ENCODE measurements around the gene AKT1S1.

The AKT1S1 gene

GRCh38 chr19:49921871-49922795 lies 45.0 kb upstream of the AKT1S1 start:
- H3K27ac ChIP-seq: peak overlapping the region; percentile 28 to 83 (median 60); a peak in 20 of 22 replicates
- H3K9ac ChIP-seq: peak overlapping the region; percentile 49 to 79 (median 62); a peak in 20 of 22 replicates
- peaks cover 83 to 98% (median 94%) of the 10 kb centered on the region in 11 experiments for H3K36me3 ChIP-seq

GRCh38 chr19:49920624-49921363 lies 43.6 kb upstream of the AKT1S1 start:
- peak overlapping the region; percentile 89 to 99 (median 95); a peak in 20 of 22 replicates for H3K4me2 ChIP-seq
- no peak for TF ChIP-seq Cebpa-rat (IDR thresholded peaks at IDR 0.05)
- H3K36me3 ChIP-seq: peaks cover 77 to 98% (median 95%) of the 10 kb centered on the region in 11 experiments
- no peak overlapping the region for H3K4me3 ChIP-seq
- peak overlapping the region in 8 of 11 experiments; percentile 57 to 83 (median 68); a peak in 12 of 22 replicates for H3K27ac ChIP-seq
- peaks cover 66 to 97% (median 78%) of the 10 kb centered on the region in 10 experiments for H3K4me1 ChIP-seq
- no peaks in the 10 kb centered on the region for H3K9me3 ChIP-seq (replicated peaks in 1 of 11)
- H3K27me3 ChIP-seq: no peaks in the 10 kb centered on the region
- H4K20me1 ChIP-seq: peaks cover 87 to 100% (median 98%) of the 10 kb centered on the region in 11 experiments
- H3K9ac ChIP-seq: peak overlapping the region in 5 of 11 experiments; percentile 10 to 79 (median 76); a peak in 5 of 22 replicates

More at GRCh38 chr19:49921871-49922795, 45.0 kb upstream of the AKT1S1 start:
- Histone ChIP-seq H3K4me3 (no peak overlapping the region), H3K4me2 (peak overlapping the region; percentile 89 to 99 (median 95)), H3K4me1 (peaks cover 76 to 97% (median 88%) of the 10 kb centered on the region in 10 experiments), H3K27me3 (no peaks in the 10 kb centered on the region), H4K20me1 (peaks cover 79 to 100% (median 98%) of the 10 kb centered on the region in 11 experiments), H3K9me3 (replicated peaks in 1 of 11) (no peaks in the 10 kb centered on the region)
- no peak for TF ChIP-seq Cebpa-rat (IDR thresholded peaks at IDR 0.05)

- peaks cover 79 to 98% (median 95%) of the 10 kb centered on the region in 11 experiments for H3K36me3 ChIP-seq
- H3K4me3 ChIP-seq: no peak overlapping the region
- no peaks in the 10 kb centered on the region for H3K9me3 ChIP-seq (replicated peaks in 1 of 11)
- H3K27me3 ChIP-seq: no peaks in the 10 kb centered on the region
- H4K20me1 ChIP-seq: peaks cover 72 to 100% (median 98%) of the 10 kb centered on the region in 11 experiments
- peak overlapping the region in 3 of 11 experiments; percentile 38 to 75 (median 63); a peak in 7 of 22 replicates for H3K4me2 ChIP-seq
- H3K9ac ChIP-seq: peak overlapping the region in 2 of 11 experiments; percentile 0 to 9; a peak in 2 of 22 replicates
- H3K27ac ChIP-seq: peak overlapping the region in 3 of 11 experiments; percentile 3 to 35 (median 15); a peak in 2 of 22 replicates
- no peak for TF ChIP-seq Cebpa-rat (IDR thresholded peaks at IDR 0.05)
- H3K4me1 ChIP-seq: peaks cover 45 to 97% (median 58%) of the 10 kb centered on the region in 10 experiments
Observed at GRCh38 chr19:49918089-49918488, 40.9 kb upstream of the AKT1S1 start.

GRCh38 chr19:49916839-49917733 lies 39.9 kb upstream of the AKT1S1 start:
- H3K4me2 ChIP-seq: peak overlapping the region in 6 of 11 experiments; percentile 8 to 75 (median 36); a peak in 9 of 22 replicates
- H4K20me1 ChIP-seq: peaks cover 62 to 100% (median 98%) of the 10 kb centered on the region in 11 experiments
- H3K36me3 ChIP-seq: peaks cover 78 to 98% (median 95%) of the 10 kb centered on the region in 11 experiments
- no peaks in the 10 kb centered on the region for H3K9me3 ChIP-seq (replicated peaks in 1 of 11)
- peak overlapping the region in 2 of 11 experiments; percentile 0 to 3; a peak in 2 of 22 replicates for H3K9ac ChIP-seq
- H3K4me1 ChIP-seq: peaks cover 45 to 97% (median 57%) of the 10 kb centered on the region in 10 experiments
- TF ChIP-seq Cebpa-rat (IDR thresholded peaks at IDR 0.05): no peak
- peak overlapping the region in 6 of 11 experiments; percentile 1 to 39 (median 18); a peak in 6 of 22 replicates for H3K27ac ChIP-seq
- no peak overlapping the region for H3K4me3 ChIP-seq
- H3K27me3 ChIP-seq: no peaks in the 10 kb centered on the region

- Histone ChIP-seq H3K27me3 (no peaks in the 10 kb centered on the region), H3K4me2 (peak overlapping the region in 3 of 11 experiments; percentile 7 to 32 (median 28); a peak in 2 of 22 replicates), H3K27ac (no peak overlapping the region), H3K4me1 (peaks cover 43 to 97% (median 55%) of the 10 kb centered on the region in 10 experiments), H3K9me3 (replicated peaks in 1 of 11) (no peaks in the 10 kb centered on the region), H3K9ac (peak overlapping the region in 1 of 11 experiments; percentile 9; a peak in 1 of 22 replicates), H3K36me3 (peaks cover 60 to 97% (median 92%) of the 10 kb centered on the region in 11 experiments), H4K20me1 (peaks cover 44 to 99% (median 97%) of the 10 kb centered on the region in 11 experiments), H3K4me3 (no peak overlapping the region)
- TF ChIP-seq Cebpa-rat (IDR thresholded peaks at IDR 0.05): no peak
Observed at GRCh38 chr19:49915271-49915670, 38.1 kb upstream of the AKT1S1 start.

- peak overlapping the region in 4 of 11 experiments; percentile 10 to 38 (median 32); a peak in 1 of 22 replicates for H3K9ac ChIP-seq
- no peaks in the 10 kb centered on the region for H3K27me3 ChIP-seq
- no peak for TF ChIP-seq Cebpa-rat (IDR thresholded peaks at IDR 0.05)
- no peak overlapping the region for H3K4me3 ChIP-seq
- H3K4me1 ChIP-seq: peaks cover 39 to 99% (median 65%) of the 10 kb centered on the region in 10 experiments
- peak overlapping the region in 3 of 11 experiments; percentile 17 to 87 (median 18); a peak in 4 of 22 replicates for H3K27ac ChIP-seq
- peak overlapping the region in 5 of 11 experiments; percentile 83 to 96 (median 86); a peak in 7 of 22 replicates for H3K4me2 ChIP-seq
- H3K9me3 ChIP-seq (replicated peaks in 1 of 11): no peaks in the 10 kb centered on the region
- H3K36me3 ChIP-seq: peaks cover 62 to 98% (median 95%) of the 10 kb centered on the region in 11 experiments
- H4K20me1 ChIP-seq: peaks cover 30 to 99% (median 98%) of the 10 kb centered on the region in 11 experiments; a peak in 21 of 22 replicates
Observed at GRCh38 chr19:49913720-49914119, 36.6 kb upstream of the AKT1S1 start.

GRCh38 chr19:49912965-49913685 lies 36.0 kb upstream of the AKT1S1 start:
- peaks cover 45 to 100% (median 67%) of the 10 kb centered on the region in 10 experiments for H3K4me1 ChIP-seq
- no peak for TF ChIP-seq Cebpa-rat (IDR thresholded peaks at IDR 0.05)
- H3K4me3 ChIP-seq: no peak overlapping the region
- no peaks in the 10 kb centered on the region for H3K9me3 ChIP-seq (replicated peaks in 1 of 11)
- H4K20me1 ChIP-seq: peaks cover 25 to 100% (median 99%) of the 10 kb centered on the region in 11 experiments; a peak in 21 of 22 replicates
- H3K27me3 ChIP-seq: no peaks in the 10 kb centered on the region
- H3K4me2 ChIP-seq: peak overlapping the region in 6 of 11 experiments; percentile 78 to 96 (median 86); a peak in 11 of 22 replicates
- peak overlapping the region in 4 of 11 experiments; percentile 23 to 73 (median 59); a peak in 5 of 22 replicates for H3K9ac ChIP-seq
- peaks cover 64 to 99% (median 96%) of the 10 kb centered on the region in 11 experiments for H3K36me3 ChIP-seq
- peak overlapping the region in 9 of 11 experiments; percentile 0 to 87 (median 74); a peak in 12 of 22 replicates for H3K27ac ChIP-seq
